ENCODE data around the gene CSNK1E.

CSNK1E gene

GRCh38 chr22:38305471-38306448, 11.5 kb downstream of the CSNK1E start:
- no peak for DNase-seq (ENCODE audit: low read depth)

- no peak for DNase-seq (ENCODE audit: low read depth)
Observed at GRCh38 chr22:38304526-38304925, 12.7 kb downstream of the CSNK1E start.

- DNase-seq (ENCODE audit: low read depth) = no peak
Observed at GRCh38 chr22:38303974-38304373, 13.3 kb downstream of the CSNK1E start.

GRCh38 chr22:38302906-38303305, 14.3 kb downstream of the CSNK1E start:
- no peak for DNase-seq (ENCODE audit: low read depth)

- no peak for DNase-seq (ENCODE audit: low read depth)
Observed at GRCh38 chr22:38300946-38301345, 16.3 kb downstream of the CSNK1E start.

- DNase-seq (ENCODE audit: low read depth) = no peak
Observed at GRCh38 chr22:38300197-38300945, 16.9 kb downstream of the CSNK1E start.

- DNase-seq (ENCODE audit: low read depth) = no peak
Observed at GRCh38 chr22:38299770-38300102, 17.5 kb downstream of the CSNK1E start.

GRCh38 chr22:38298312-38299005, 18.8 kb downstream of the CSNK1E start:
- no peak for DNase-seq (ENCODE audit: low read depth)

GRCh38 chr22:38296372-38296771, 20.9 kb downstream of the CSNK1E start:
- DNase-seq (ENCODE audit: low read depth) = no peak

GRCh38 chr22:38295863-38296262, 21.4 kb downstream of the CSNK1E start:
- no peak for DNase-seq (ENCODE audit: low read depth)

- no peak for DNase-seq (ENCODE audit: low read depth)
Observed at GRCh38 chr22:38295339-38295738, 21.9 kb downstream of the CSNK1E start.

GRCh38 chr22:38294193-38294592, 23.0 kb downstream of the CSNK1E start:
- no peak for DNase-seq (ENCODE audit: low read depth)

- DNase-seq (ENCODE audit: low read depth) = no peak
Observed at GRCh38 chr22:38292694-38293093, 24.5 kb downstream of the CSNK1E start.

- no peak for DNase-seq (ENCODE audit: low read depth)
Observed at GRCh38 chr22:38291201-38291777, 25.9 kb downstream of the CSNK1E start.

- no peak for DNase-seq (ENCODE audit: low read depth)
Observed at GRCh38 chr22:38290347-38290746, 26.9 kb downstream of the CSNK1E start.

- DNase-seq (ENCODE audit: low read depth) = no peak
Observed at GRCh38 chr22:38289583-38290082, 27.6 kb downstream of the CSNK1E start.

- DNase-seq (ENCODE audit: low read depth) = no peak
Observed at GRCh38 chr22:38286915-38287669, 30.1 kb downstream of the CSNK1E start.

GRCh38 chr22:38285018-38285417, 32.2 kb downstream of the CSNK1E start:
- no peak for DNase-seq (ENCODE audit: low read depth)

GRCh38 chr22:38284042-38284402, 33.2 kb downstream of the CSNK1E start:
- DNase-seq (ENCODE audit: low read depth) = no peak

GRCh38 chr22:38282397-38282796, 34.8 kb downstream of the CSNK1E start:
- no peak for DNase-seq (ENCODE audit: low read depth)

GRCh38 chr22:38276166-38276565, 41.1 kb downstream of the CSNK1E start:
- DNase-seq (ENCODE audit: low read depth) = no peak

Measured in stimulated activated CD8-positive, alpha-beta memory T cell treated with anti-CD3 and anti-CD28 coated beads, Interleukin-7, amount 100 ng/mL, for 24 hours (primary cell).